Fibroblast of skin of right quadriceps (primary cell): ENCODE measurements around the gene EHD1.
A peak's percentile ranks its signal among the peaks of the same experiment; 100 is the strongest.

ENCODE experiments used
- DNase-seq: peaks from one replicate; pipeline ENCODE4 v3.0.0-alpha.2; 2013

The EHD1 gene

DNA sequence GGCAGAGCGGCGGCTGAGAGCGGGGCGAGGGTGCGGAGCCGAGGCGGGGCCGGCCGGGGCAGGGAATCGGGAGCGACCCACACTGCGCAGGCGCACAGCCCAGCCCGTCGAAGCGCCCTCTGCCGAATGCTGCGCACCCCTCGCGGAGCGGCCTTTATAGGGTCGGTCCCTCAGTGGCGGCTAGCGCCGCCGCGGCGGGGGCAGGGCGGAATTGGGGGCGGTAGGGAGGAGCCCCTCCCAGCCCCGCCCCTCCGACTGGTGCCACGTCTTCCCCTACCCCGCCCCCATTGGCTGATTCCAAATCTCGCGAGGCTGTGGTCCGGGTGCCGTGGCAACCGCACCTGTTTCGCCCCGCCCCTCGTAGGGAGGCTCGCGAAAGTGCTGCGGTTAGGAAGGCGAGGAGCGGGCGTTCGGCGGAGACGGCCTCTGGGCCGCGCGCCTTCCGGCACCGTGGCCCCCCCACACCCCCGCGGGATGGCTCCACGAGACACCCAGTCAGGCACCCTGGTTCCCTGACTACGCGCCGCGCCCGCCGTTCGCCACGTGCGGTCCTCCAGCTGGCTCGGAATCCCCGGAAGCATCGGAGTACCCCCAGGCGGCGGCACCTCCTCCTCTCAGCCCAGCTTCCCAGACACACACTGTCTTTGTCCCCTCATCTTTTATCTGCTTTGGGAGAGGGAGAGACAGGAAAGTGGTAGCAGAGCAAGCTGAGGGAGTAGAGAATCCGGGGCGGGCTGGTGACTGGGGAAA, at the start of gene EHD1:
Gene EHD1 (minus strand): TSS at position 128 of the 750 bp plus-strand sequence. CDS start 157 bp downstream, outside the sequence.
- DNase-seq = peak; percentile 97

DNA sequence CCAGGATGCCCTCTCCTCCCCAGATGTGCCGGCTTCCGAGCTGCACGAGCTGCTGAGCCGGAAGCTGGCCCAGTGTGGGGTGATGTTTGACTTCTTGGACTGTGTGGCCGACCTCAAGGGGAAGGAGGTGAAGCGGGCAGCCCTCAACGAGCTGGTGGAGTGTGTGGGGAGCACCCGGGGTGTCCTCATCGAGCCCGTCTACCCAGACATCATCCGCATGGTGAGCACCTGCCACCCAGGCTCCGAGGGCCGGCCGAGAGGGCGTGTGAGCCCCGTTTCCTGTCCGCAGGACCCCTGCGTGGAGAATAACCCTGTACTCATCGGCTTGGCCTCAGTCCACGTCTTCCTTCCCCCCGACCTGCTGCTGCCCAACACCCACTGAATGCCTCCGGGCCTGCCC, 48.3 kb upstream of the EHD1 start:
- DNase-seq = no peak

DNA sequence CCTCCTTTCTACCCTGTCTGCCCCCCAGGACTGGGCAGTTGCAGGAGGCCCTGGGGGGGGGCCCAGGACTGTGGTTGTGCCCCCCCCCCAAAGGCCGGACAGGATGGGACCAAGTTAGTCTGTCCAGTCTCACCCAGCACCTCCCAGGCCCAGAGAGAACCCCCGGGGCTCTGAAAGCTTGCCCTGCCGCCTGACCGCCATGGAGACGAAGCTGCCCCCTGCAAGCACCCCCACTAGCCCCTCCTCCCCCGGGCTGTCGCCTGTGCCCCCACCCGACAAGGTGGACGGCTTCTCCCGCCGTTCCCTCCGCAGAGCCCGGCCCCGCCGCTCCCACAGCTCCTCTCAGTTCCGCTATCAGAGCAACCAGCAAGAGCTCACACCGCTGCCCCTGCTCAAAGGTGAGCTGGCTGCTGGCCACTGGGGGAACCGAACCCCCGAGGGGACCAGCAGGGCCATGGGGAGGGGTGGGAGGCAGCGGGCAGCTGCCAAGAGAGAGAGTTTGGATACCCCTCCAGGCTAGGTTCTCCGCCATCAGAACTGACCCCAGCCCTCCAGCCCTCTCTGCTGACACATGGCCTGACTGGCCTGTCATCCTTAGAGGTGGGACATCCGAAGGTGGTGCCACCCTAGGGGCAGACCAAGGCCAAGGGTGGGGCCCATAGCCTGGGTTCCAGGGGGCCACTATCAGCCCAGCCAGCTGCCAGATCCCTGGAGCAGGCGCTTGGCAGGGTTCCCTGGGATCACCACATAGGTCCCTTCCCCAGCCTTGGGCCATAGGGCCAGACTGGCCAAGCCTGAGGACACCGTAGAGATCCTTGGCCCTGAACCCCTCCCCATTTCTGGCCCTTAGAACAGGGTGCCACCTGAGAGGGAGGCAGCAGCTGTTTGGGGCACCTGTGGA, 47.4 kb upstream of the EHD1 start:
- DNase-seq = no peak

DNA sequence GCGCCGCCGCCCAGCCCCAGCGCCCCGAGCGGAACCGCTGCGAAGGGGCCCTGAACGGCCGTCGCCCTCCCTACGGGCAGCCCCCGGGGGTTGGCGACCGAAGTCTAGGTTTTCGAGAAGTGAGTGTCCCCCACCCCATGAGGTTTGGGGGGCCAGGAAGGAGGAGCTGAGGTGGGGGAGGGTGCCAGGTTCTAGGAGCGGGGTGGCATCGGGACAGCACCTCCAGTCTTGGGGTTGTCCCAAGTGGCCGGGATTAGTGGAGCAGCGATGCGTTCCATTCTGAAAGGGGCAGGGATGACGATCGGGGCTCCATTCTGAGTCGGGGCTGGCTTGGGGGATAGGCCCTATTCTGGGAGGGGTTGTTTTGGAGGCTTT, 46.5 kb upstream of the EHD1 start:
- DNase-seq = no peak

DNA sequence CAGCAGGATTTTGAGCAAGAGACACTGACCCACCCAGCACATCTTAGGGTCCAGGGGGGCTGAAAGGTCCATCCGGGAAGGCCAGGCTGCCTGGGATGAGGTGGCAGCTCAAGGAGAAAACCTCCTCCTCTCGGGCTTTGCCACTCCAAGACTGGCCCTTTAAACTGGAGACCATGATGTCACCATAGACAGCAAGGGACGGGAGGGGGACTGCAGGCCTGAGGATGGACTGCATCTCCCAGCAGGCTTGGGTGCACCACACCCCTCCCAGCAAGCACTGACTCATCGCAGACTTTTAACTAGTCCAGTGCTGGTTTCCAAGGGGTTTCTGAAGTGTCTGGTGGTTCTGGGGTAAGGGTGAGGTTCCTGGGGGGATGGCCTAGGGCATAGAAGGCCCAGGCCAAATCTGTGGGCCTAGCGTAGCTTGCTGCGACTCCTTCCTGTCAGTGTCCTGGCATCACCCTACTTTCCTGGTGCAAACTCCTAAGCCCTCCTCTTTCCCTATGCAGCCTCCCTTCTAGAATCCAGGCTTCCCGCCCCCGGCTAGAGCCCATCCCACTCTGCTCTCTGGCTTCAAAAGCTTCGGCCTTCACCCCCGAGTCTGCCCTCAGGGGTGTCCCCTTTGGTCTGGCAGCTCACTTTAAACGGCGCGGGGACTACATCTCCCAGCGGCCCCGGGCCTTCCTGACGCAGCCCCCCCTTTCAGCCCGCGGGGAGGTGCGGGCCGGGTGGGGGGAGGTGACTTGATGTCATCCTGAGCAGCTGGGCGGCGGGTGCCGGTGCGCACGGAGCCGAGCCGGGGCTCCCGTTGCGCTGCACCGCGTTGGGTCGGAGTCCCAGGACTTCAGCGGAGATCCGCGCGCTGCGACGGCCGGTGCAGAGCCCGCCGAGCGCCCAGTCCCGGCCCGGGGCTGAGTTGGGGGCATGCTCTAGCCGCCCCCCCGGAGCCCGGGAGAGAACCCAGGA, 45.8 kb upstream of the EHD1 start, which contains the start of gene PPP2R5B:
Gene PPP2R5B (plus strand): TSS at position 746 of the 966 bp plus-strand sequence. CDS start 1,046 bp downstream, outside the sequence.
- peak; percentile 92 for DNase-seq

DNA sequence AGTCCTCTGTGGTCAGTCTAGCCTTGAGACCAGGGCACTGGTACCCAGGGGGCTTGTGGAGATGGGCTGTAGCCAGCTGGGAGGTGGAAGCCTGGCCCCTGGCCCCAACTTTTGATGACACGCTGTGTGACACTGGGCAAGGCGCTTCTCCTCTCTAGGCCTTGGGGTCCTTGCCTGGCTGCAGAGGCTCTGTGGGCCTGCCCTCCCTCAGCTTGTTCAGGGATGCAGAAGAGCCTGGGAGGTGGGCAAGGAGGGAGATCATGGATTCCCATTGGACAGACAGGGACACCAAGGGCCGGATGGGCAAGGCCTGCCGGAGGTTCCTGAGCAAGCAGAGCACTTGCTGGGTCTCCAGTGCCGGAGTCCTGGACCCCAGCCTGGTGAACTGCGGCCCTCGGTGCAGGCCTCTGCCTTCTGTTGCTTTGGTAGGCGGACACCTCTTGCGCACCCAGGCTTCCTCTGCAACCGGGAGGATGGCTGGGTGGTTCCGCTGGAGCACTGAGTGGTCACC, 44.8 kb upstream of the EHD1 start:
- DNase-seq = no peak

DNA sequence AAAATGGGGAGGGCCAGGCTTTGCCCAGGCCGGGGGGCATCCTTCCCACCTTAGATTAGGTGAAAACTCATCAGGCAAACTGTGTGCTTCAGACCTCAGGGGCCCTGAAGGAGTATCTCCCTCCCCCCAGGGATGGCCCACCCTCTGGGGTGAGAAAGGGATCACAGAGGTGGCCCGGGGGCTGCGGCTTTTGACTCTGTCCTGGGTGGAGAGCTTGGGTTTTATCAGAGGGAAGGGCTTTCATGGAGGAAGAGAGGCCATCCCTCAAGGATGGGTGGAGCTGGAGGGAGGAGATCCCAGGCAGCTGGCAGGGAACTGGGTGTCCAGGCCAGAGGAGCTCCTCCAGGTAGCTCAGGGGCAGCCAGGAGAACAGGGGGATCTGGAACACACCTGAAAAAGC, 43.0 kb upstream of the EHD1 start:
- DNase-seq = no peak

DNA sequence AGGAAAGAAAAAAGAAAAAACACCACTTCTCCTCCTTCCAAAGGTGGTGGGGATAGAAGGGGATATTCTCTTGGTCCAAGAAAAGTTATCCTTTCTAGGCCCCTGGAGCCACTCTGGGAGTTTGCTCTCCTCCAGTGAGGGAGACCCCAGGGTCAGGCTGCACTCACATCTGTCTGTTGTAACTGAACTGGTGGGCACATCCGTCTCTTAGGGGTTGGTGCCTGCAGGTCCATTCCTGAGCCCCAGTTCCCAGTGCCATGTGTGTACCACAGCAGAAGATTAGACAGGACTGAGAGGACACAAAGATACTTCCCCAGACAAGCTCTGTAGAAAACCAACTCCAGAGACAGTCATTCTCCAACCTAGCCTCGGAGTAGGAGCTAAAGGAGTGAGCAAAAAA, 41.7 kb upstream of the EHD1 start:
- no peak for DNase-seq

DNA sequence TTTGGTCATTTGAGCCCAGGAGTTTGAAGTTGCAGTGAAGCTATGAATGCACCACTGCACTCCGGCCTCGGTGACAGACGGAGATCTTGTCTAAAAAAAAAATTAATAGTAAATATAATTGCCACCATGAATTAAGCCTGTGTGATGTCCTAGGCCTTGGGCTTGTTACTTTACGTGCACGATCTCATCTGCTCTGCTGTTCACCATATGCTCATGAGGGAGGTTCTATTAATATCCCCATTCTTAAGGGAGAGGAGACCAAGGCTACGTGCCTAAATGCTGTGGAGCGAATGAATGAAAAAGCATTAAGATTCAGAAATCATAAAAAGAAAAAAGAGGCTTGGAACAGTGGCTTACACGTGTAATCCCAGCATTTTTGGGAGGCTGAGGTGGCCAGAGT, 41.2 kb upstream of the EHD1 start:
- DNase-seq = no peak

DNA sequence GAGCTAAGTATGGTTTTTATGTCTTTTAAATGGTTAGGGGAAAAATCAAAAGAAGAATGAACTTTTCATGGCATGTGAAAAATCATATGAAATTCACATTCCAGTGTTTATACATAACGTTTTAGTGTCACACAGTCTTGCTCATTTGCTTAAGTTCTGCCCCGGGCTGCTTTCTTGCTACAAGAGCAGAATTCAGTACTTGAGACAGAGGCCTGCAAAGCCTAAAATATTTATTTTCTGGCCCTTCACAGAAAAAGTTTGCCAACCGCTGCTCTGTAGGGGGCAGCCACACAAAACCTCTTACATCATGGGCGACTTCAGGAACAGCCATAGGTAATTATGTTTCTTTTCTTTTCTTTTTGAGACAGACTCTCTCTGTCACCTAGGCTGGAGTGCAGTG, 39.6 kb upstream of the EHD1 start:
- peak; percentile 50 for DNase-seq

DNA sequence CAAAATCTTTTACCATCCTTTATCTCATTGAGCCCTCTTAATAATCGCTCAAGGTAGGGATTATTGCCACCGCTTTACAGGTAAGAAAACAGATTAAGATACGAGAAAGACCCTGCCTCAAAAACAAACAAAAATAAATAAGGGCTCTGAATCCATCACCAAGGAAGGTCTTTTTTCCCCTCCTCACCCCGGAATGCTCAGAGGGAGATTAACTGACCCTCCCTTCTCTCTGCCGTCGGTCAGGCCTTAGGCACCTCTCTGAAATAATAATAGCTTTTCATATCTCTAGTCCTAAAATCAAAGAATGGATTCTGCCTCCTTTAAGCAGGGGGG, 39.2 kb upstream of the EHD1 start:
- DNase-seq = no peak

DNA sequence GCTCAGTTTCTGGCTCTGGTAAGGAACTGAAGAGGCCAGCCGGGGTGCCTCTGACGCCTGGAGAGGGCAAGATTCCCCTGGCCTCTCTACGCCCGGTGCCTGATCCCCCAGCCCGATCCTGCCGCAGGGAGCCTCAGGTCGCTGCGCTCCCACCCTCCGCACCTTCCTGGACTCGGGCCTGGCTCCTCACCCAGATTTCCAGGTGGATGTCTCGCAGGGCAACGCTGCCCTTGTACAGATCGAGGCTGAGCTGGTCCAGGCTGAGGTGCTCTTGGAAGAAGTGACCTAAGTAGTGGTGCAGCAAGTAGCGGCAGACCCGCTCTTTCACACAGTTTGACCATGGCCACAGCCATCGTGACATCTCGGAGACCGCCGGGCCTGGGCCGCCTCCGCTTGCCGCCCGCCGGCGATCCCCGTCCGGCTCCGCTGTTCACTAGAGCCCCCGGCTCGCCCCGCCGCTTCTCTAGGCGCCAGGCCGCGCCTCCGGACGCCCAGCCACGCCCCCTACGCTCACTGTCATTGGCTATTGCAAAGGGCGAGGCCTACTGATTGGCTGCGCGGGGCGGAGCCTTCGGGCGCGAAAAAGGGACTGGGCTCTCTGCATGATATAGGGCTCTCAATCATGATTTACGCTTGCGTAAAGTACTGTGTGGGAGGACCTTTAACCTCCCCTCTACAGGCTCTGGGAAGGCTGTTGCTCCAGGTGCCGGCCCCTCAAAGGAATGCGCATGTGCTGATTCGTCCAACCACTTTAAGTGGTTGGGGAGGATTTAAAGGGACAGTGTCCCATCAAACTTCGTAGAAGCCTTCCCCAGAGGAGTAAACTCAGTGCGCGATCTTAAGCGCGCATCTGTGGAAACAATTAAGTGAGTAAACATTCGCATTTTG, 38.6 kb upstream of the EHD1 start, which contains the start of gene ATG2A:
Gene ATG2A (minus strand): TSS at position 435 of the 888 bp plus-strand sequence. CDS start 74 bp downstream, at position 361.
- DNase-seq = peak; percentile 100

DNA sequence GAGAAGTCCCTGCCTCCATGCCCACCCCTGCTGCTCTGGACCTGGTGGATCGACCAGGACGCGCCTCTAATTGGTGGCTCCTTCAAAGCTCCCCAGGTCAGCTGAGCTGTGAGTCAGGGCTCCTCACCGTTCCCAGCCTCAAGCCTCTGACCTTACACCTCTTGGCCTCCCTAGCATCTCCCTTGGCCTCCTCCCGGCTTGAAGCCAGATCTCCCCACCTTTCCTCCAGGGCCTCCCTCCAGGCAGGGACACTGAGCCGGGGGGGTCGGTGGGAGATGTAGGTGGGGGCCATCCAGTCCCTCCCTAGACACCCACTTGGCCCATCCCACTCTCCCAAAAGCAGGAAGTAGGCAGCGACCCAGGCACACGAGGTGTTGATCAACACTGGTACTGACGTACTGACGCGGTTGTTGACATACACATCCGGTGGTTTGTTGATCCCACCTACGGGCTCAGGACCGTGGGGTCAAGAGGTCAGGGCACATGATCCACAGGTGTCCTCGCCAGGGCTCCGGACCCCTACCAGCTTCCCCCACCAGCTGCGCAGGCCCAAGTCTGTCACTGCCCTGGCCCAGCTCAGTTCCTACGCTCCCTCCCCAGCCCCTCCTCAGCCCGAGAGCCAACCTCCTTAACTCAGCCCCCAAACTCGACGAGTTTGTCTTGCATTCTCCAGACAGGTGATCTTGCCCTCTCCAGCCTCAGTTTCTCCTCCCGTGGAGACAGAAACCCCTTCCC, 37.8 kb upstream of the EHD1 start:
- peak; percentile 16 for DNase-seq

DNA sequence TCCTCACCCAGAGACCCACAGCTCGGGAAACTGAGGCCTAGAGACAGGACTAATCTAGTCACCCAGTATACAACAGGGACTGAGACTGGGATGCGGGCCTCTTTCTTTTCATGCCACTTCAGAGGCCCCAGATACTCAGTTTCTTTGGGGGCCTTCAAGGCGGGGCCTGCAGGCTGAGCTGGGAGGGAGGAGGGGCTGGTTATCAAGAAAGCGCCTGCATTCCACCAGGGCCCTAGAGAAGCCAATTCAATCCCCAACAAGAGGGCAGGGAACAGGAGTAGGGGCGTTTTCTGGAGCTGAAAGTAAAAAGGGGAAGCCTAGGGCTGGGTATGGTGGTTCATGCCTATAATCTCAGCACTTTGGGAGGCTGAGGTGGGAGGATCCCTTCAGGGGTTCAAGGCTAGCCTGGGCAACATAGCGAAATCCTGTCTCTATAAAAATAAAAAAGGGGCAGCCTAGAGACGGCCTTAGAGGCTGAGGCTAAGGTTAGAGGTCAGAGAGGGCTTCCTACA, 37.0 kb upstream of the EHD1 start:
- no peak for DNase-seq

DNA sequence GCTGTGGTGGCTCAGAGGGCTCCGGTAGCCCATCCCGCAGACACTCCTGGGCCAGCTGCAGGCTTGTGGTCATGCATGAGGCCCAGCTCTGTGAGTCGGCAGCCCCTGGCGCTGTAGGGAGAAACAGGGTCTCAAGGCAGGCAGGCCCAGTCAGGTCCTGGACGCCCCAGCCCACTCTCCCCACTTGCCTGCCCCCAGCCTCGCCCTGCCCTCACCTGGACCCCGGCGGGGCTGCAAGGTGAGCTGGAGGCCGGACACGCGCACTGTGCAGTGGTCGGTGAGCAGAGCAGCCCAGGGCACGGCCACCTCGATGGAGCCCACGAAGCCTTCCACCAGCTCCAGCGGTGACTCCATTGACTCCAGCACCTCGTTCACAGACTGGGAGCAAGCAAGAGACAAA, 35.7 kb upstream of the EHD1 start:
- no peak for DNase-seq

DNA sequence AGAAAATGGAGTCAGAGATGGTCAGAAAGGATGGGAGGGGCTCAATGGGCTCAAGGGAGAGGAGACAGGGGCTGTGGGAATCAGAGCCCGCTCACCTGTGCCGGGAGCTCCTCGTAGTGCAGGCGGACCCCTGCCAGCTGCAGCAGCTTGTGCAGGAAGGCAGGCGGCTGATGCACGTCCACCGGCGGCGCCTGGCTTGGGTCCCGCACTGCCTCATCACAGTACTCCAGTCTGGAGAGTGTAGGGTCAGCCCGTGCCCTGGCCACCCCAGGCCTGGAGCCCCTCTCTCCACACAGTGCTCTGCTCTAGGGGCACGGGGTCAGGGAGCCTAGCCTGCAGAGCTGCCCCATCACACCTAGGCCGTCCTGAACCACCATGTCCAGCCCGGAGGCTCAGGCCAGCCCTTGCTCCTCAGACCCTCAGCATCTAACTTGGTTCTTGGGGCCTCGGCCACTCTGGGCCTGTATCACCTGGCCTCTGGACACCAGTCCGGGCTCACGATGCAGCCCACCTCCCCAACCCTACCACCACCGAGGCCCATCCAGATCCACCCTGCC, 34.8 kb upstream of the EHD1 start:
- no peak for DNase-seq

DNA sequence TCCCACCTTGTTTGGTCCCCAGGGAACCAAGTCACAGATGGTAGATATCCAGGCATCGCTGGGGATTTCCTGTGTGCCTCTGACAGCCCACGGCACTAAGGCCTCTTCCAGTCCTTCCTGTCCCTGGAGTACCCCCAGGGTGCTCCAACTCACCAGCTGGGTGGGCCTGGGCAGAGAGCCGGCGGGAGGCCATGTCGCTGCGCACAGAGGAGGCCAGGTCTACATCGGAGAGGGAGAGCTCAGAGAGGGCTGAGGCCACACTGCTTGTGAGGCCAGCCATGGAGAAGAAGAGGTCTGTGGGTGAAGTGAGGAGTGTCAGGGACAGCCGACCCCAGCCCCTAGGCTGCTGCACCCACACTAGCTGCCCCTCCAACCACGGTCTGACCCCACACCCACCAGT, 33.3 kb upstream of the EHD1 start:
- DNase-seq = no peak

DNA sequence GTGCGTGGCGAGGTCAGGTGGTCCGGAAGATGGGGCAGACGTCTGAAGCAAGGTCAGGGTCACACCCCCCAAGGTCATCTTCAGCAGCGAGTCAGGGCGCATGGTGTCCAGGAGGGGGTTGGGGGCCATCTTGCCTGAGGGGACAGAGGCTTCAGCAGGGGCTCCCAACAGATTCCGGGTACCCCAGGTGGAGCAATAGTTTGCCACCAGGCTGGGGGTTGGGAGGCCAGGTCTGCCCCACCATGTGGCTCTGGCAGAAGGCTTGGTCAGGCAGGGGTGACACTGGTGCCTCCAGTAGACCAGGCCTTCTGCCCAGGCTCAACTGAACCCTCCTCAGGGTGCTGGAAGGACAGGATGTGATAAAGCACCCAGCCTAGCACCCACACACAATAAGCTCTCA, 32.7 kb upstream of the EHD1 start:
- DNase-seq = no peak

DNA sequence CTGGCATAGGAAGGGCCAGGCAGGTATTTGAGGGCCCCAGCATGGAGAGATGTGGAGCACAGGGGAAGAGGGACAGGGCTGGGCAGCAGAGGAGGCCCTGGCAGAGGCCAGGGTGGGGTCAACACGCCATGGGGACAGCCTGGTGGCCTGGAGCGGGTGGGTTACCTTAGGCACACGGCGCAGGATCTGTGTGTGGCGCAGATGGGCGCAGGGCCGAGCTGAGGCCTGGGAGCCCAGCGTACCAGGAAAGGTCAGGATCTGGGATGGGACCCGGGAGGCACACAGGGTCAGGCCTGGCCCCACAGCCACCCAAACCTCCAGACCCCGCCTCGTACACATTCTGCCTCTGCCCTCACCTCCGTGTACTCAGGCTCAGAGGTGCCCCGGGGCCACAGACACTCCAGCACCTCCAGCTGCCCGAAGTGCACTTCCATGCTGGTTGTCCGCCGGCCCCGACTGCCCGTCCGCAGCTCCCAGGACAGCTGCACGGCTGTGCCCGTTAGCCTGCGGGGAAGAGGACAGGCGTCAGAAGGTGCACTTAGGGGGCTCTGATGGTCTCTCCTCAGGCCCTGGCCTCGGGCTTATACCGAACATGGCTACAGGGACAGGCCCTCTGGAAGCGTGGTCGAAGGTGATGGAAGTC, 32.2 kb upstream of the EHD1 start:
- no peak for DNase-seq
